ENCODE data around the gene CTTNBP2NL.
"Not testable (repeated sequence)": the region's sequence is repeated elsewhere in the genome, so short reads cannot be mapped to it uniquely, and the experiment has no call there.

The CTTNBP2NL gene

GRCh38 chr1:112386024-112386723 is 9.8 kb upstream of the CTTNBP2NL start:
- no peak for DNase-seq (ENCODE audit: low read depth, low spot score)

GRCh38 chr1:112386731-112387346 is 9.2 kb upstream of the CTTNBP2NL start:
- DNase-seq (ENCODE audit: low read depth, low spot score): no peak

- no peak for DNase-seq (ENCODE audit: low read depth, low spot score)
These were observed 8.2 kb upstream of the CTTNBP2NL start for GRCh38 chr1:112387807-112388206.

- no peak for DNase-seq (ENCODE audit: low read depth, low spot score)
These were observed 7.6 kb upstream of the CTTNBP2NL start for GRCh38 chr1:112388436-112388835.

- no peak for DNase-seq (ENCODE audit: low read depth, low spot score)
These were observed 6.3 kb upstream of the CTTNBP2NL start for GRCh38 chr1:112389689-112390088.

- DNase-seq (ENCODE audit: low read depth, low spot score): not testable (repeated sequence)
These were observed 5.7 kb upstream of the CTTNBP2NL start for GRCh38 chr1:112390335-112390734.

GRCh38 chr1:112390775-112391602 is 5.0 kb upstream of the CTTNBP2NL start:
- DNase-seq (ENCODE audit: low read depth, low spot score): peak; percentile 92

- no peak for DNase-seq (ENCODE audit: low read depth, low spot score)
These were observed 4.4 kb upstream of the CTTNBP2NL start for GRCh38 chr1:112391603-112391940.

- no peak for DNase-seq (ENCODE audit: low read depth, low spot score)
These were observed 2.4 kb upstream of the CTTNBP2NL start for GRCh38 chr1:112393631-112393974.

GRCh38 chr1:112394743-112395062 is 1.3 kb upstream of the CTTNBP2NL start:
- DNase-seq (ENCODE audit: low read depth, low spot score): no peak

GRCh38 chr1:112395256-112395820 is 676 bp upstream of the CTTNBP2NL start:
- no peak for DNase-seq (ENCODE audit: low read depth, low spot score)

GRCh38 chr1:112396653-112397471 is 848 bp downstream of the CTTNBP2NL start:
- DNase-seq (ENCODE audit: low read depth, low spot score): no peak

GRCh38 chr1:112397841-112398240 is 1.8 kb downstream of the CTTNBP2NL start:
- DNase-seq (ENCODE audit: low read depth, low spot score): no peak

GRCh38 chr1:112399456-112399855 is 3.4 kb downstream of the CTTNBP2NL start:
- DNase-seq (ENCODE audit: low read depth, low spot score): no peak

GRCh38 chr1:112400706-112401105 is 4.7 kb downstream of the CTTNBP2NL start:
- DNase-seq (ENCODE audit: low read depth, low spot score): not testable (repeated sequence)

GRCh38 chr1:112402682-112403643 is 6.9 kb downstream of the CTTNBP2NL start:
- no peak for DNase-seq (ENCODE audit: low read depth, low spot score)

GRCh38 chr1:112406771-112407170 is 10.8 kb downstream of the CTTNBP2NL start:
- DNase-seq (ENCODE audit: low read depth, low spot score): no peak

GRCh38 chr1:112409414-112409813 is 13.4 kb downstream of the CTTNBP2NL start:
- DNase-seq (ENCODE audit: low read depth, low spot score): no peak

- DNase-seq (ENCODE audit: low read depth, low spot score): no peak
These were observed 14.7 kb downstream of the CTTNBP2NL start for GRCh38 chr1:112410673-112411072.

GRCh38 chr1:112417271-112417670 is 21.3 kb downstream of the CTTNBP2NL start:
- DNase-seq (ENCODE audit: low read depth, low spot score): no peak
